Coronary artery (tissue), 2 donors: Measurements from ENCODE around the gene AMER1.
A peak's percentile ranks its signal among the peaks of the same experiment; 100 is the strongest.

Source experiments
- DNase-seq: peaks from one replicate; pipeline ENCODE4 v3.0.0-alpha.2; 2017; ENCODE audit warnings: low spot score
- H3K27ac ChIP-seq, 2 donors: fragments of 200-600 bp; sonication (generic); one replicate each; pipeline ENCODE4 v1.5.1; 2016 to 2019
- H3K4me3 ChIP-seq: fragments of 200-600 bp; sonication (generic); 2 replicates; pipeline ENCODE4 v1.5.1; 2016; ENCODE audit warnings: mild to moderate bottlenecking, moderate library complexity
- TF ChIP-seq, protein P1 (sequence below): fragments of 200-600 bp; sonication (generic); IDR thresholded peaks from one replicate; pipeline ENCODE4 v1.5.1; 2019; ENCODE audit warnings: antibody characterized with exemption

The AMER1 gene

DNA sequence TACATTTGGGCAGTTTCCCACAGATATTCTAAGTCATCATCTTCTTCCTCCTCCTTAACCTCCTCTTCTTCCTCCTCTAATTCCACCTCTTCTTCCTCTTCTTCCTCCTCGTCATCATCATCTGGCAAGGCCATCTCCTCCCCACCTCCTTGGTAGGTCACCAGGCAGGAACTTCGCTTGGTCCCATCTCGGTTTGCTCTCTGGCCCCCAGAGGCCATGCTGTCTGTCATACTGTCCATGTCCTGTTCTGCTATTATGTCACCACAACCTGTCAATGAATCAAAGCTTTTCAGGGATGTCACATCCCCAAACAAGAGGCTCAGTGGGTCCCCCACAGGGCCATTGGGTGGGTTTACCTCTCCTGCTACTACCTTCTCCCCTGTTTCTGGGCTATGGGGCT lies 13.5 kb downstream of the AMER1 start:
- peak; percentile 53 for DNase-seq
- H3K4me3 ChIP-seq = no peak overlapping the region
- TF ChIP-seq, protein P1, sequence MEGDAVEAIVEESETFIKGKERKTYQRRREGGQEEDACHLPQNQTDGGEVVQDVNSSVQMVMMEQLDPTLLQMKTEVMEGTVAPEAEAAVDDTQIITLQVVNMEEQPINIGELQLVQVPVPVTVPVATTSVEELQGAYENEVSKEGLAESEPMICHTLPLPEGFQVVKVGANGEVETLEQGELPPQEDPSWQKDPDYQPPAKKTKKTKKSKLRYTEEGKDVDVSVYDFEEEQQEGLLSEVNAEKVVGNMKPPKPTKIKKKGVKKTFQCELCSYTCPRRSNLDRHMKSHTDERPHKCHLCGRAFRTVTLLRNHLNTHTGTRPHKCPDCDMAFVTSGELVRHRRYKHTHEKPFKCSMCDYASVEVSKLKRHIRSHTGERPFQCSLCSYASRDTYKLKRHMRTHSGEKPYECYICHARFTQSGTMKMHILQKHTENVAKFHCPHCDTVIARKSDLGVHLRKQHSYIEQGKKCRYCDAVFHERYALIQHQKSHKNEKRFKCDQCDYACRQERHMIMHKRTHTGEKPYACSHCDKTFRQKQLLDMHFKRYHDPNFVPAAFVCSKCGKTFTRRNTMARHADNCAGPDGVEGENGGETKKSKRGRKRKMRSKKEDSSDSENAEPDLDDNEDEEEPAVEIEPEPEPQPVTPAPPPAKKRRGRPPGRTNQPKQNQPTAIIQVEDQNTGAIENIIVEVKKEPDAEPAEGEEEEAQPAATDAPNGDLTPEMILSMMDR = no peak
- H3K27ac ChIP-seq = no peak overlapping the region

DNA sequence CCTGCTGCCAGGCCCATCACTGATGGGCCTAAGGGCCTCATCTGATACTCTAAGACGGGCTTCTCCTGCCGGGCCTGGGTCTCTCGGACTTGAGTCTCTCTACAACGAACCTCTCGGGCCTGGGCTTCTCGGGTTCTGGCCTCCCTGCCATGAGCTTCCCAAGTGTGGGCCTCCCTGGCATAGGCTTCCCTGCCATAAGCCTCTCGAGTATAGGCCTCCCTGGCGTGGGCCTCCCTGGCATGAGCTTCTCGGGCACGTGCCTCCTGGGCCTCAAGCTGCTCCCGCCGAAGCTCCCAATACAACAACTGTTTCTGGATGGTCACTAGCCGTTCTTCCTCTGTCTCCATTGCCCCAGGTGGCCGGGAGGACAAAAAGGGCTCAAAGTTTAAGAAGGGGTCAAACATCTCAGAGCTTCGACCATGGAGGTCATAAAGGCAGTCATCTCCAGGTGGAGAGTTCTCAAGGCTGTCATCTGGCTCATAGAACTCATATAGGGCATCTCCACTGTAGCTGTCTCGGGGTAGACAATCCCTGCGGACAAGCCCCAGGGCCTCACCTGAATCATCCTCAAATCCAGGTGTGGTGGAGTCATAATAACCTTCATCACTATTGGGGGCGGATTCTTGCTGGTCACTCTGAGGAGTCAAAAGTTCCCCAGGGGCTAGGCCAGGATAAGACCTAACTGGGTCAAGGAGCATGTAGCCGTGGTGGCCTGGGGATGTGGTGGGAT lies 14.1 kb downstream of the AMER1 start:
- peak; percentile 59 for DNase-seq
- Histone ChIP-seq H3K4me3 (no peak overlapping the region), H3K27ac (no peak overlapping the region)
- TF ChIP-seq, protein P1 = no peak

DNA sequence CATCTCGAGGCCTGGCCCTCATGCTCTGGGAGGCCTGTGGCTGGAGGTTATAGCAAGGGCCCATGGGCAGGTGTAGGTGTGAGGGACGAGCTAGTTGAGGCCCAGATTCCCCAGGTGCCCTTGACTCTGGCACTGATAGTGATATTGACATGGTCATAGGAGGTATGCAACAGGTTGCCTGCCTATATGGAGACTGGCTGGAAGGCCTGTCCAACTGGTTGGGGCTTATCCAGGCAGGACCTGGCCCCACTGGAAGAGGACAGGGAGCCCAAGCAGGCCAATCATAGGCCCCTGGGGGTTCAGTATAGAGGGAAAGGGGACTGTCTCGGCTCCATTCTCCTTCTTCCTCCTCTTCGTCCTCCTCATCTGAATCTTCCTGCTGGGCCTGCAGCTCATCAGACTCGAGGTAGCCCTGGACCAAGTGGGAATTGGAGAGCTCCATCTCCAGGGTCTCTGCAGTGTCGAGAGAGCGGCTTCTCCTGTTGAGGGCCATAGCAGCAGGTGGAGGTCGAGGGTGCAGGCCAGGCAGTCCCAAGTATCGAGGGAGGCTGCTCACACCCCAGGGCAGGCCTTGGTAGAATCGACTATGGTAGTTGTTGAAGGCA lies 15.3 kb downstream of the AMER1 start:
- TF ChIP-seq, protein P1 = no peak
- H3K4me3 ChIP-seq = no peak overlapping the region
- peak; percentile 61 for DNase-seq
- H3K27ac ChIP-seq = no peak overlapping the region

DNA sequence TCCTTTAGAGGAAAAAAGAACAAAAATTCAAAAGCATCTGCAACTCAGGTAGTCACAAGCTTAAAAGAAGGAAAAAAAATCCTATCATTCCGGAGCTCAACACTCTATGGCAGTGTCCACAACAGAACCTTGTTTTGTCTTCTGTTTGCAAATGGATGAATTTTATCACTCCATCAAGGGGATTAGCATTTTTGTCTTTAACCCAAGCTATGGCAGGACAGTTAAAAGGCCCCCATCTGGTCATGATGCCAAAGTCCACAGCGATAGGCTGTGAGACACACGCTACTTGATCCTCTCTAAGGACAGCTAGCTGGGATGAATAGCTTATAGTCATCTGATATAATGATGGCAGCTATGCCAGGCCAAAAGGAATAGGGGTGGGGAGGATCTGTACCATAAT lies 16.6 kb downstream of the AMER1 start:
- TF ChIP-seq, protein P1 = no peak
- no peak overlapping the region for H3K4me3 ChIP-seq
- peak; percentile 5 for DNase-seq
- no peak overlapping the region for H3K27ac ChIP-seq

DNA sequence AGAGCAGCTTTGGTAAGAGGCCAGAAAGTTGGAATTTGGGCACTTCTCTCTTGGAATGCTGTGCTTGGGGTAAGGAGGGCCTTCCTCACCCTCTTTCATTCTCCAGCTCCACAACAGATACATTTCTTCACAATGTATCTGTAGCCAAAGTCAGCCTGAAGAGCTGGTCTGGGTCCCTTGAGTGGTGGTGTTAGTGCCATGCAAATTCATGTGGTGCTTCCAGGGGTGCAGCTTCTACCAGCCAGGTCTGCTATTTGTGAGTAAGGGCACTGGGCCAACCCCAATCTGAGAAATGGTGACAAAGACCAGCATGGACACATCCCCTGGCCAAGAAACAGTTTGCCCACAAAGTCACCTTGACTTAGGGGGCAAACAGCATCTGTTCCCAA lies 17.8 kb downstream of the AMER1 start:
- Histone ChIP-seq H3K27ac (no peak overlapping the region), H3K4me3 (no peak overlapping the region)
- DNase-seq = peak; percentile 41
- TF ChIP-seq, protein P1 = no peak

GRCh38 chrX:64186974-64187761 lies 18.3 kb downstream of the AMER1 start:
- Histone ChIP-seq H3K4me3 (no peak overlapping the region), H3K27ac (no peak overlapping the region)
- peak; percentile 36 for DNase-seq
- TF ChIP-seq, protein P1 = no peak
